ENCODE results near the gene SLC29A2.
A peak's percentile ranks its signal among the peaks of the same experiment; 100 is the strongest.

The SLC29A2 gene

DNA sequence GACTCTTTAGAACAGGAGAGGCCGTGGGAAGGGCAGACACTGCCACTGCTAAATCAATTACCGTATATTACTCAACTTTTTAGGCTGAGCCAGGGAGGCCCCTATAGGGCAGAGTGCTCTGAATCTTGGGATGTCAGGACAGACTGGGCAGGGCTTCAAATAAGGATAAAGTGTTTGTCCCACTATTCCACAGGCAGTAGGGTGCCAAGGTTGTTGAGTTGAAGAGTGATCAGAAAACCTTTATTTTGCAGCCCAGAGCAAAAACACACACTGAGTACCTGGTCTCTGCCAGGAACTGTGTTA, 22.5 kb downstream of the SLC29A2 start:
- DNase-seq (ENCODE audit: low spot score), result no peak

DNA sequence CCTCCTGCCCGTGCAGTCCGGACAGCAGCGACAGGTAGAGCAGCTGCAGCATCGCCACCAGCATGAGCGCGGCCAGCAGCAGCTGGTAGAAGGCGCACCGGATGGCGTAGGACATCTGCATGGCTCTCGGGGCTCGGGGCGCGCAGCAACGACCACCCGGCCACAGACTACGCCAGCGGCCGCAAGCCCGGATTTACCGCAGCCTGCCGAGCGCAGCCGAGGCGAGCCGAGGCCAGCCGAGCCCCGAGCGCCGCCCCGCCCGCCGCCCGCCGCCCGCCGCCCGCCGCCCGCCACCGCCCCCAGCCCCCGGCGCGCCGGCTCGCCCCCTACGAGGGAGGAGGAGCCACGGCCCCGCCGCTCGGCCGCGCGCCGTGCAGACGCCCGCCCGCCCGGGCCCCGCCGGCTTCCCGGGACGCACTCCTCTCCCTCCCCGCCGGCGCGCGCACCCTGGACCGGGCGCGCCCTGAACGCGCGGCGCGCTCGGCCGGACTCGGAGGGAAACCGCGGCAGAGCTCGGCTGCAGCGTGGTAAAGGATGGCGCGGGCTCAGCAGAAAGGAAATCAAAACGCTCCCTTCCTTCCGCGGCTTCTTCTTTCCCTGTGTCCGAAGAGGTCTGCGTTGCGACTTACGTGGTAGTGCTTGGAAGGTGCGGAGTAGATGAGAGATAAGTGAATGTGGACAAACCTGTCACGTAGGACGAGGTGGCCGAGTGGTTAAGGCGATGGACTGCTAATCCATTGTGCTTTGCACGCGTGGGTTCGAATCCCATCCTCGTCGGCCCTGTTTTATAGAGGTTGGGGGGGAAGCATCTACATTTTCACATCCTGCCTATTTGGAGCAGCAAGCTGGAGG, 23.9 kb downstream of the SLC29A2 start, which contains the start of gene B4GAT1:
TSS of gene B4GAT1 (minus strand) at position 205 of the 852 bp plus-strand sequence. CDS start at position 121, 84 bp downstream.
- peak; percentile 96 for DNase-seq (ENCODE audit: low spot score)

DNA sequence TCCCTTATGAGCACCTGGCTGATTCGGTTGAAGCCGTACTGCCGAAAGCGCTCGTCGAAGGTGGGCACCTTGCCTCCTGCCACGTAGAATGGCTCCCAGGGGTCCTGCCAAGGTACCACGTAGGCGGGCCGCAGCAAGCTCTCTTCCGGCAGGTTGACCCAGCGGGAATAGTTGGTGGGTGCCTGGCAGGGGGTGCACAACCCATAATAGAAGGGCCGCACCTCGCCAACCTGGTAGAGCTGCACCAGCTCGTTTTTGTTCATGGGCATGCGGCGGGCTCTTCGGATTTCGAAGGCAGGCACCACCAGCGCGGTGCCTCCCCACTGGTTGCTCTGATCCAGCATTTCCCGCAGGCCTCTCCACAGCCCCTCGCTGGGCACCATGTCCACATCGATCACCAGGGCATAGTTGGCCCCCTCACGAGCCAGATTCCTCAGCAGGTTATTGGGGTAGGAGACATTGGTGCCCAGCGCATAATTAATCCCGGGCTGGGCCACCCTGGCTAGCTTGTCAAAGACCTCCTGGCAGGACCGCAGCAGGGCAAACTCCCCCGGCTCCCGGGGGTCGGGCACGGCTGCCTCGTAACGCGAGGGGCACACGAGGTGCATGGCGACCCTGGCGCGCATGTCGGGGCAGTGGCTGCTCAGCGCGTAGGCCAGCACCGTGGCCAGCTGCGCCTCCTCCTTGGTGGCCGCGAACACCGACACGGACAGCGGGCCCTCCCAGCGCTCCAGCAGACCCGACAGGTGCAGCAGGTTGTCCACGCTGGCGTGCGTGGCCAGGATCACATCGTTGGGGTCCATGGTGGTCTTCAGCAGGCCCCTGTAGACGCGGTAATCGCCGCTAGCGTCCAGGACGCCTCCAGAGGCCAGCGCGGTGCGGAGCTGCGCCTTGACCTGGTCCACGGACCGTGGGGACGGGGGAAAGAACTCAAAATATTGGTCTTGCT, 24.8 kb downstream of the SLC29A2 start:
- peak; percentile 28 for DNase-seq (ENCODE audit: low spot score)

DNA sequence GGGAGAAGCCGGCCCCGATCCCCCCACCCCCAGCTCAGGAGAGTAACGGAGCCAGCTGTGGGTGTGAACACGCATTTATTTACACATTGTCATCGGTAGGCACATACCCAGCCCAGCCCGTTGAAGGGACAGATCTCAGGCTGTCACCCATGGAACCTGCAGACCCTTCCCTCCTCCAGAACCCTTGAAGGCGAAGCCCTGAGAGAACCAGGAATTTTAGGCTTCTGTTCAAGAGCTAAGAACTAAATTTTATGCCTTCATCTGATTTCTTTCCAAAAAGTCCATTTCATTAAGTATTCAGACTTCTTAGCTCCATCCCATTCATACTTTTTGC, 26.3 kb downstream of the SLC29A2 start:
- DNase-seq (ENCODE audit: low spot score), result no peak

DNA sequence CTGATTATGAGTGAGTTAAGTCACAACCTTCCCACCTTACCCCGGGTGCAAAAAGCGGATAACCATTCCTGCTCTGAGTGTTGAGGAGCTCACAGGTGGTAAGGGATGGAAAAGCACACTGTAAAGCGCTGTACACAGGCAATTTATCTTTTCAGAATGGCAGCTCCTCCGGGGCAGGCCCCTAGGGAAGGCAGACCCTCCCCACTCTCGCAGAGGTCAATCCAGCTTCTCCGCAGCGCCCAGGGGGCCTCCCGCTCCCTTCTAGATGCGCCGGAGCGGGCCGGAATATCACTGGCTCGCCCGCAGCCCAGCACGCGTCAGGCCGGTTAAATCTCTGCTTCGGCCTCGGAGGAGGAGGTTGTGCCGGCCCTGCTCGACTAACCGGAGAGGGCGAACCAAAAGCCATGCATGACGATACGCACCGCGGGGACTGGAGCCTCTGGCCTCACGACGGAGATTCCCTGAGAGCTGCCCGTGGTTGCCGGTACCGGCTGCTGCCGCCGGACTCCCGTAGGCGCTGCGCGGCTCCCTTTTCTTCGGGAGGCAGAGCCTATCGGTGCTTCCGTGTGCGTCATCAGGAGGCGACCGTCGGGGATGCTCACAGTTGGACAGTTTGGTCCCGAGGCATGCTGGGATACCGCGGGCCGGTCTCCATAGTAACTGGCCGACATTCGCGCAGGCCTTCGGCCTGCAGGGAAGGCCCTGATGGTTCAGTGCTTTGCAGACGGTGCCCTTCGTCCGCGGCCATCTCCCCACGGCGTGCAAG, 26.8 kb downstream of the SLC29A2 start, which contains the start of gene BRMS1:
TSS of gene BRMS1 (minus strand) at position 555 of the 766 bp plus-strand sequence. CDS start 2,870 bp downstream, outside the sequence.
- DNase-seq (ENCODE audit: low spot score), result peak; percentile 96

DNA sequence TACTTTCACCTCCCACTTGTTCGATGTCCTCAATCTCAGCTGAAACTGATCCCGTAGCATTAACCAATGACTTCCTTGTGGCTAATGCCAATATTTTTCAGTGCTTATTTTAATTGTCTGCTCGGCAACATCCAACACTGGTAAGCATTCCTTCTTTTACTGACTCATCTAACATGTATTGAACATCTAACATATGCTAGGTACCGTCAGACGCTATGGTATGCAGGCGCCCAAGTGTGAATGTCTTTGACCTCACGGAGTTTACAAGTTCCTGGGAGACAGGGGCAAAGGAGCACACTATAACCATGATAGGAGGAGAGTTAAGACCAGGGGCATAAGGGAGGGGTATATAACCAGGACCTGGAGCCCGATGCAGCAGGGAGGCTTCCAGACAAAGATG, 28.4 kb downstream of the SLC29A2 start:
- no peak for DNase-seq (ENCODE audit: low spot score)

DNA sequence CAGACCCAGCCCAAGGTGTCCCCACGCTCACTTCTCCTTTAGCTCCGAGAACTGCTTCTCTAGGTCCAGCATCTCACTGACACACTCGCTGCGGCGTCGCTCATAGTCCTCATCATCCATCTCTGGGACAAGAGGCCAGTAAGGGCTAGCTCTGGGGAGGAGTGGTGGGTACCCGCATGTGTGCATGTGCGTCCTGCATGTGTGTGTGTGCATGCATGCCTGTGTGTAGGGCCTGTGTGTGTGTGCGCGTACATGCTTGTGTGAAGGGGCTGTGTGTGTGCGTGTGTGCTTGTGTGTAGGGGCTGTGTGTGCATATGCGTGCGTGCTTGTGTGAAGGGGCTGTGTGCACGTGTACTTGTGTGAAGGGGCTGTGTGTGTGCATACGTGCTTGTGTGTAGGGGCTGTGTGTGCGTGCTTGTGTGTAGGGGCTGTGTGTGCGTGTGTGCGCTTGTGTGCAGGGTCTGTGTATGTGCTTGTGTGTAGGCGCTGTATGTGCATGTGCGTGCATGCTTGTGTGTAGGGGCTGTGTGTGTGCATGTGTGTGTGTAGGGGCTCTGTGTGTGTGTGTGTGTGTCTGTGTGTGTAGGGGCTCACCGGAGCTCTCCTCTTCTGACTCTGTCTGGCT, 29.9 kb downstream of the SLC29A2 start:
- DNase-seq (ENCODE audit: low spot score), result no peak

DNA sequence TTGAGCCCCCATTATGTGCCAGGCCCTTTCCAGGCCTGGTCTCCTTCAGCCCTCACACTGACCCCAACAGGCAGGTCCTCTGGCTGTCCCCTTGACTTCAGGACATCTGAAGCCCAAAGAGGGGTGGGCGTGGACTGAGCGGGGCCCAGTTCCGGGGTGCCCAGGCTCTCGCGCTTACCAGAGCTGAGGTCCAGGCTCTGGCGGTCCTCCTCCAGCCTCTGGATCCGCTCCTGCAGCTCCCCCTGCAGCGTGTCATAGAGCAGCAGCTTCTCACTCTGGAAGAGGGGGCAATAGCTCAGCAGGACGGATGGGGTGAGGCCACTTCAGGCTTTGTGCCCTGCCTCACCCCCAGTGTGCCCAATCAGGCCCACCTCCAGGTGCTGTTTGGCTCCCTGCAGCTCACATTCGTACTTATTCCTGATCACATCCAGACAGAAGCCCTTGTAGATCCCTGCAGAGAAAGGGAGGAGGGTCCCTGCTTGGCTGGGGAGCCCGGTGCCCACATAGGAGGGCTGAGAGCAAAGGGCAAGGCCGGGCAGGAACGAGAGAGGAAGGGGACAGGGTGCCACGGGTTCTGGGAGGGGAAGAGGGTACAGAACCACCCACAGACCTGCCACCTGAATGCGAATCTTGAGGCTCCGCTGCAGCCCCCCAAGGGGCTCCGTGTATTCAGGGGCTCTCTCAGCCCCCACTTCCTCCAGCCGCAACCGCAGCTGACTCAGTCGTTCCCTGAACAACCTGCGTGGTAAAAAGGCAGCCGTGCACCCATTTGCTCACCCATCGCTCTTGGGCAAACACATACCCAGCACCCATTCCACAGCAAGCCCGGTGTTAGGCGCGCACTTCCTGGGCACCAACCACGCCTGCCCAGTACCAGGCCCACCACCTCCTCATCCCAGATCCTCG, 30.7 kb downstream of the SLC29A2 start:
- DNase-seq (ENCODE audit: low spot score), result no peak

DNA sequence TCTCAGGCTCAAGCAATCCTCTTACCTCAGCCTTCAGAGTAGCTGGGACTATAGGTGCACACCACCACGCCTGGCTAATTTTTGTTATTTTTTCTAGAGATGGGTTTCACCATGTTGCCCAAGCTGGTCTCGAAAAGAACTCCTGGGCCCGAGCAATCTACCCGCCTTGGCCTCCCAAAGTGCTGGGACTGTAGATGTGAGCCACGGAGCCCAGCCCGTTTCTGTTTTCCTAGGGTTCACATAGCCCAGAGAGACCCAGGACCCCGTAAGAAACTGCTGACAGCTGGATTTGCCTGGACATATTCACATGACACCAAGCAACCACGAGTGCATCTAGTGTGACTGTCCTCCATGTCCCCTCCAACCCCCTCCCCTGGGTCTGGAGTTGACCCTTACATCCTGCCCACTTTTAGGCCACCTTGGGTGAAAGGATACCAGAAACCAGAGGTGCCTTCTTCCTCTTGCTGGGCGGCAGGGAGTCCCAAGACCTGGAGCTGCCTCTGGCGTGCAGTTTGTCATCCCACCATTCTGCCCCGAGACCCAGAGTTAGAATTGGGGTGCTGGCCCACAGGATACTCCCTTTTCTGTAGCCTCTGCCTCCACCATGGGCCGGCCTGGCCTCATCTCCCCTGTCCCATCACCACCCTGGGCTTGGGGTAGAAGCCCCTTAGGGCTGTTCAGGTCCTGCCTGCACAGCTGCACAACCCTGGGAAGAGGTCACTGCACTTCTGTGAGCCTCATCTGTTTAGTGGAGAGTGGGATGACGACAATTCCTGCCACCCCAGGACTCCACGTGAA, 31.7 kb downstream of the SLC29A2 start:
- no peak for DNase-seq (ENCODE audit: low spot score)

DNA sequence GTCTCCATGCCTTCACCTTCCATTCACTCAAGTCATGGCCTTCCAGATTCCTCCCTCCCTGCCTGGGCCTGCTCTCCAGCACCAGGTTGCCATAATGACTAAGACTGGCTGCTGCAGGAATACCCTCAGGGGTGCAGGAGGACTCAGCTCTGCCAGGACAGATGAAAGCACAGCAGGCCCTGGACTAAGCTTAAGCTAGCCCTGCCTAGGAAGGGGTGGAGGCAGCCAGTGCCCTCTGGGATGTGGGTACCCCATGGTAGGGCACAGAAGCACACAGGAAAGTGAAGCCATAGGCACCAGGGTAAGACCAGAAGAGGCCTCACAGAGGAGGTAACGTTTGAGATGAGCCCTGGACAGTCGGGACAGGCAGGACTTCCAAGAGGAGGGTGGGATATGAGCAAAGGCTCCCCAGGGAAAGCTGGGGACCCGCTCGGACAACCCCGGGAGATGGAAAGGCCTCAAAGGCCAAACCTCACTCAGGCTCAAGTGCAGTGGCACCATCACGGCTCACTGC, 32.3 kb downstream of the SLC29A2 start:
- peak; percentile 41 for DNase-seq (ENCODE audit: low spot score)

DNA sequence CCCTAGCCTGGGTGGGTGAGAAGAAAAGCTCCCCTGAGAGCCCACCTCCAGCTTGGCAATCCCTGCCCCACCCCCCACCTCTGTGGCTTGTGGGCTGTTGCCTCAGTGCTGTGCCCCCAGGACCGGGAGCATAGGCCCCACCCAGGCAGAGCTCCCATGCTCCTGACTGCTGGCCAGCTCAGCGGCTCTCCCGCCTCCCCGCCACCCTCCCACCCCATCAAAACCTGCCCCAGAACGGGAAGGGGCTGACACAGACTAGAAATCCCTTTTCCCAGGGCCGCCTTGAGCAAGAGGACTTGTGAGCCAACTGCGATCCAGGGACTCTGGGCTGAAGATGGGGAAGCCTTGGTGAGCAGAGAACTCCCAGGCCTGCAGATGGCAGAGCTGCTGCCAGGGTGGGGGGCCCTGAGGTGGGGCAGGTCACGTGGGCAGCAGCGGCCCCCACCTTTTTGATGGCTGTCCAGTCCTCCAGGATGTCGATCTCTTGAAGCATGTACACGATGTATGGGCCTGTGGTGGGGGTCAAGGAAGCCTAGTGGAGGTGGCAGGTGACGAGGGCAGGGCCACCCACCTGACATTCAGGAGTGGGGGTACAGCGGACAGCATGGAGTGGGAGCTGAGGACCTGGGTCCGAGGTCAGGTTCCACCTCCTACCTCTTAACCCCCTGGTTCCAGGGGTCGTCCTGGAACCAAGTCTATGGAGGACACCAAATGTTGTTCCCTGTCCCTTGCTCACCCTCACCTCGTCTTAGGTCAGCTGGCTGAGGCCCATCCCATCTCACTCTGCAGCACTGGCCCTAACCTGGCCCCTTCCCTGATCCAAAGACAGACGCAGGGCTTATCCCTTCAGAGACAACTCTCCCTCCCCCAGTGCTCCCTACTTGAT, 33.0 kb downstream of the SLC29A2 start:
- no peak for DNase-seq (ENCODE audit: low spot score)

DNA sequence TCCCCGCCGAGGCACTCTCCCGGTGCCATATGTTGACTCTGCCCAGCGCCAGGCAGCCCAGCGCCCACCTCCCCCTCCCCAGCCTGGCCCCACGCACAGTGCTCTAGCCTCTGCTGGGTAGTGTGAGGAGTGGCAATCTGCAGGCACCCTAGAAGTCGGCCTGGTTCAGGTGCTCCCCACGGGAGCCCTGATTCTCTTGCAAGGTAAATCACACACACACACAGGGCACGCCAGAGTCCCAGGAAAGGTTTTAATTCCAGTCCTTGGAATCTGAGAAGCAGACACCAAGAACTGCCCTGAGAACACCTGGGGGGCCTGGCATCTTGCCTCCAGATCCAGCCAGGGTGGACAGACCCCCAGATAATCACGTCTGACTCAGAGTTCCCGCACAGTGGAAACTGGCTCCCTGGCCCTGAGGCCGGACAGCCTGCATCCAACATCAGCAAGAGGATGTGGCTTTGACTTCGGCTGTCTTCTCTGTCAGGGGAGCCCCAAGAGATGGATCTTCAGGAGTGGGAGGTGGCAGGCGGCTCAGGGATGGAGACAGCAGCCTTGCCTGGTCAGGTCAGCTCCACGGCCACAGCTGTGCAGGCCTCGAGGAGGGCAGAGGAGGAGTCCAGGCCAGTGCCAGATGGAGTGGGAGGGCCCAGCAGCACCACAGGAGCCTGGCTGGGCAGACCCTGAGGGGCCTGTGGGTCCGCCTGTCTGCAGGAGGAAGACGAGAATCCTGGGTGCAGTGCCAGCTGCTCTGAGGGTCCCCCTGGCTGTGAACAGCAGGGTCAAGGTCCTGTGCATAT, 34.3 kb downstream of the SLC29A2 start:
- DNase-seq (ENCODE audit: low spot score), result no peak

DNA sequence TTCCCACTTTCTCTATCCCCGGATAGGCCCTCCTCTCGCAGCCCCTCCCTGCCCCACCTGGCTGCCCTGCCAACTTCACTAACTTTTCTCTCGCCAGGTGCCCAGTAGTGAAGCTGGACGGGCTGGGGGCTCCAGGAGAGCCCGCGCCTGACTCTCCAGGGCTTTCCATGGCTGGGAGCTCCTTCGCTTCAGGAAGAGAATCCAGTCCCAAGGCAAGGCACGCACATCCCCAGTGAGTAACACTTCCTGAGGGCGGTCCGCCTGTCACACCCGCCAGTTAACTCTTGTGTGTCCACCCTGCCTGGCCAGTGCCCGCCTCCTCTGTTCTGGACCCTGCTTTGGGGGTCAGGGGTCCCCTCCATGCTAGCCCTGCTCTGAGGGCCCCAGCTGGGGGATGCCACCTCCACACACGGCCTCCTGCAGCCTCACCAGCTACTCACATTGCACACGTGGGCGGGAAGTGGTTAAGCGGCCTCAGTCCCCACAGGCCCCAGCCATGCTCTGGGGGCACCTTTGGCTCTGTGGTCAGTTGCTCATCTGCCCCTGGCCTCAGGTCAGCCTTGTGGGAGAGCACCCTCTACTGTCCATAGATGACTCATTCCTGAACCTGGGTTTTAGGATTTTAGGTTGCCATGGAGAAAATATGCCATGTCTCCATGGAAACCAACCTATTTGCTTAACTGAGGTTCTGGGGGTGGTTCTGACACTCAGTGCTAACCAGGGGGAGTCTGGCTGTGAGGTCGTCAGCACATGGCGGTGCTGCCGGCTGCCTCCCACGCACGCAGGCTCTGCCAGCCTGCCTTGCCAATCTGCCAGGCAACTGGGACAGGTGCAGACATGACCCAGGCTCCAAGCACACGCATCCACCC, 35.1 kb downstream of the SLC29A2 start, which contains the start of gene RIN1:
TSS of gene RIN1 (minus strand) at position 201 of the 869 bp plus-strand sequence. CDS start at position 169, 32 bp downstream.
- peak; percentile 99 for DNase-seq (ENCODE audit: low spot score)

DNA sequence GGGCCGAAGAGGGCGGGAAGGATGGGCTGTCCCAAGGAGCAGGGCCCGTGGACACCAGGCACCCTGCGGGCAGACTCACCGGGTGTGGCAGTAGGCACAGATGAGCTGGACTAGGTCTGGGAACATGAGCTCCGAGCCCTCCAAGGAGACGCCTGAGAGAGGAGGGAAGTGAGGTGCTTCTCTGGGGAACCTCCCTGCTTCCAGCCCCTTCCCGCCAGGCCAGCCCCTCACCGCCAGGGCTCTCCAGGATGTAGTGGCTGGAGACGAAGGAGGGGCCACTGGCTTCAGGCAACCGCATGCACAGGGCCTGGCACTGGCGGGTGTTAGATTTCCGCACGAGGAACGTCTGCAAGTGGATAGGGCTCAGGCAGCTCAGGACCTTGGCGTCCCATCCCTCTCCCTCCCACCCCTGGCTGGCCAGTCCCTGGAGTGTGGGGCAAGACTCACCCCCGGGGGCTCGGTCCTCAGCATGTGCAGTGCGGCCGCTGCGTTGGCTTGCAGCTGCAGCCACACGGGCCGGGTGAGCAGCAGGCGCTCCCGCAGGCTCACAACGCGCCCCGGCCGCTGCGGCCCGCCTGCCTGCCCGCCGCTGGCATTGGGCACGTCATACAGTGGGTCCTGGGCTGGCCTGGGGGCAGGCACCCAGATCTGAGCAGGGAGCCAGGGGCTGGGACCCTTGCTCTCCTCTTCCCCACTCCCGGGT, 35.9 kb downstream of the SLC29A2 start:
- peak; percentile 61 for DNase-seq (ENCODE audit: low spot score)

DNA sequence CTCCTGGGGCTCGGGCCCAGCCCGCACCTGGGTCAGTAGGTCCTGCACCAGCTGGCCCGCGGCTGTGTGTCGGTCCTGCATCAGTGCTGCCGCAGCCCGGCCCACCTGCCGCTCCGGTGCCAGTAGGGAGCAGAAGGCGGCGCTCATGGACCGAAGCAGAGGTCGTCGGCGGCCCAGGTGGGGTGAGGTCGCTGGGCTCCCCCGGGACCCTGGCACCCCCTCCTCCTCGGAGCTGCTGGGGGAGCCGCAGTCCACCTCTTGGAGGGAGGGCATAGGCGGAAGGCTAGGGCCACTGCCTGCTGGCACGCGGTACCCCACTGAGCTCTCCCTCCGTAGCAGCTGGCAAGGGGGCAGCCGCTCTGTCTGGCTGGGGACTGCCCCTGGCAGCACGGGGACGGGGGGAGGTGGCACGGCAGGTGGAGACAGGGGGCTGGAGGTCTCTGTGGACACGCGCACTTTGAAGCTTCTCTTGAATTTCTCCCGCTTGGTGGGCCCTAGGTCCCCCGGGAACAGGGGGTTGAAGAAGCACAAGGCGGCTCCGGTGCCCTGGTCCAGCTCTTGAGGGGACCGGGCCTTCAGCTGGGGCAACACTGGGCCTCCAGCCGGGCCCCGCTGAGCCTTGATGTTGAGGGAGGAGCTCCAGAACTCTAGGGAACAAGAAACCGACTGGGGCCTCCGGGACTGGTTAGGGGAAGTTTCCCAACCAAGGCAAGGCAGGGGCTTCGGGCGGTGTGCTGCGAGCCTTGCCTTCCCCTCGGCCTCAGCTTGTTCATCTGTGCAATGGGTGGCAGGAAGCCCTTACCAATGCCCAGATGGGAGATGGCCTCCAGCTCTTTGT, 36.7 kb downstream of the SLC29A2 start:
- no peak for DNase-seq (ENCODE audit: low spot score)
